Liver (tissue), 3 donors: ENCODE data around the gene PAX4.

ENCODE experiments used
- EGR1 ChIP-seq, 2 donors: IDR thresholded peaks; 2 replicates each; pipeline ENCODE4 v1.6.1; 2016 to 2018; ENCODE audit warnings: antibody characterized with exemption in 2 of 2, low read depth in 2 of 2
- GABPA ChIP-seq, 2 donors: IDR thresholded peaks in 1 of 2; conservative IDR thresholded peaks in 1 of 2; 2 replicates each; pipeline ENCODE4 v1.6.1; 2016; ENCODE audit warnings: antibody characterized with exemption in 2 of 2, mild to moderate bottlenecking in 1 of 2, moderate library complexity in 1 of 2
- HNF4G ChIP-seq: IDR thresholded peaks from 2 replicates; pipeline ENCODE4 v1.6.1; 2016; ENCODE audit warnings: antibody characterized with exemption
- MAX ChIP-seq: IDR thresholded peaks from 2 replicates; pipeline ENCODE4 v1.6.1; 2016; ENCODE audit warnings: antibody characterized with exemption
- NR2F2 ChIP-seq: IDR thresholded peaks from 2 replicates; pipeline ENCODE4 v1.6.1; 2016; ENCODE audit warnings: antibody characterized with exemption
- RAD21 ChIP-seq, 2 donors: IDR thresholded peaks; 2 replicates each; pipeline ENCODE4 v1.6.1; 2016; ENCODE audit warnings: antibody characterized with exemption in 2 of 2, mild to moderate bottlenecking in 2 of 2
- RXRA ChIP-seq, 2 donors: IDR thresholded peaks; 2 replicates each; pipeline ENCODE4 v1.6.1; 2017 to 2018; ENCODE audit warnings: antibody characterized with exemption in 2 of 2, mild to moderate bottlenecking in 1 of 2
- SP1 ChIP-seq: IDR thresholded peaks from 2 replicates; pipeline ENCODE4 v1.6.1; 2018; ENCODE audit warnings: antibody characterized with exemption, mild to moderate bottlenecking
- TAF1 ChIP-seq: conservative IDR thresholded peaks from 2 replicates; pipeline ENCODE4 v1.6.1; 2016; ENCODE audit warnings: antibody characterized with exemption, mild to moderate bottlenecking
- YY1 ChIP-seq: IDR thresholded peaks from 2 replicates; pipeline ENCODE4 v1.6.1; 2016; ENCODE audit warnings: antibody characterized with exemption, mild to moderate bottlenecking
- ZBTB33 ChIP-seq: IDR thresholded peaks from 2 replicates; pipeline ENCODE4 v1.6.1; 2016; ENCODE audit warnings: antibody characterized with exemption
- TF ChIP-seq, protein P1 (sequence below): fragments of 150-350 bp; IDR thresholded peaks from 2 replicates; pipeline ENCODE4 v1.5.1; 2017; ENCODE audit warnings: improper control_type of control experiment, low read depth, low read length; ENCODE audit not compliant: missing input control
- TF ChIP-seq, protein P2 (sequence below): IDR thresholded peaks from 2 replicates; pipeline ENCODE4 v1.6.1; 2016; ENCODE audit warnings: antibody characterized with exemption, mild to moderate bottlenecking
- donor health status: healthy.
- donor health status: healthy.

DNA sequence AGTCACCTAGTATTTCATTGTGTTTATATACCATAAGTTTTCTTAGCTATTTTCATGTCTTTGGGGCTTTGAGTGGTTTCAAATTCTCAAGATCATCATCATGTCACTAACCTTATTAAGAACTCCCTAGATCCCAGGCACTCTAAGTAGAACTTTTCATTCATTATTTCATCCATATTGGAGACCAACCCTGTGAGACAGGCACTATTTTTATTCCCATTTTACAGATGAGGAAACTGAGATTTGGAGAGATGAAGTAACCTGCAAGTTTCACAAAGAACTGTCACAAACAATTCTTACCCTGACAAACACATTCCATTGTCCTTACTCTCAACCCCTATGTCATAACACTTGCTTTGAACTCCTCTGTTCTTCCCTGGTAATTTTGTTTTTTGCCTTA lies 20.3 kb upstream of the PAX4 start:
- TF ChIP-seq, protein P1, sequence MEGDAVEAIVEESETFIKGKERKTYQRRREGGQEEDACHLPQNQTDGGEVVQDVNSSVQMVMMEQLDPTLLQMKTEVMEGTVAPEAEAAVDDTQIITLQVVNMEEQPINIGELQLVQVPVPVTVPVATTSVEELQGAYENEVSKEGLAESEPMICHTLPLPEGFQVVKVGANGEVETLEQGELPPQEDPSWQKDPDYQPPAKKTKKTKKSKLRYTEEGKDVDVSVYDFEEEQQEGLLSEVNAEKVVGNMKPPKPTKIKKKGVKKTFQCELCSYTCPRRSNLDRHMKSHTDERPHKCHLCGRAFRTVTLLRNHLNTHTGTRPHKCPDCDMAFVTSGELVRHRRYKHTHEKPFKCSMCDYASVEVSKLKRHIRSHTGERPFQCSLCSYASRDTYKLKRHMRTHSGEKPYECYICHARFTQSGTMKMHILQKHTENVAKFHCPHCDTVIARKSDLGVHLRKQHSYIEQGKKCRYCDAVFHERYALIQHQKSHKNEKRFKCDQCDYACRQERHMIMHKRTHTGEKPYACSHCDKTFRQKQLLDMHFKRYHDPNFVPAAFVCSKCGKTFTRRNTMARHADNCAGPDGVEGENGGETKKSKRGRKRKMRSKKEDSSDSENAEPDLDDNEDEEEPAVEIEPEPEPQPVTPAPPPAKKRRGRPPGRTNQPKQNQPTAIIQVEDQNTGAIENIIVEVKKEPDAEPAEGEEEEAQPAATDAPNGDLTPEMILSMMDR = no peak
- TF ChIP-seq NR2F2 (no peak), MAX (no peak), RAD21 (IDR thresholded peaks at IDR 0.05) (no peak), YY1 (no peak), TAF1 (no peak), RXRA (IDR thresholded peaks at IDR 0.05) (no peak), ZBTB33 (no peak), GABPA (IDR thresholded peaks at IDR 0.05 in 1 of 2, conservative IDR thresholded peaks at IDR 0.05 in 1 of 2) (no peak), SP1 (no peak), EGR1 (IDR thresholded peaks at IDR 0.05; ENCODE audit: low read depth in 2 of 2) (no peak), HNF4G (no peak)
- TF ChIP-seq, protein P2, sequence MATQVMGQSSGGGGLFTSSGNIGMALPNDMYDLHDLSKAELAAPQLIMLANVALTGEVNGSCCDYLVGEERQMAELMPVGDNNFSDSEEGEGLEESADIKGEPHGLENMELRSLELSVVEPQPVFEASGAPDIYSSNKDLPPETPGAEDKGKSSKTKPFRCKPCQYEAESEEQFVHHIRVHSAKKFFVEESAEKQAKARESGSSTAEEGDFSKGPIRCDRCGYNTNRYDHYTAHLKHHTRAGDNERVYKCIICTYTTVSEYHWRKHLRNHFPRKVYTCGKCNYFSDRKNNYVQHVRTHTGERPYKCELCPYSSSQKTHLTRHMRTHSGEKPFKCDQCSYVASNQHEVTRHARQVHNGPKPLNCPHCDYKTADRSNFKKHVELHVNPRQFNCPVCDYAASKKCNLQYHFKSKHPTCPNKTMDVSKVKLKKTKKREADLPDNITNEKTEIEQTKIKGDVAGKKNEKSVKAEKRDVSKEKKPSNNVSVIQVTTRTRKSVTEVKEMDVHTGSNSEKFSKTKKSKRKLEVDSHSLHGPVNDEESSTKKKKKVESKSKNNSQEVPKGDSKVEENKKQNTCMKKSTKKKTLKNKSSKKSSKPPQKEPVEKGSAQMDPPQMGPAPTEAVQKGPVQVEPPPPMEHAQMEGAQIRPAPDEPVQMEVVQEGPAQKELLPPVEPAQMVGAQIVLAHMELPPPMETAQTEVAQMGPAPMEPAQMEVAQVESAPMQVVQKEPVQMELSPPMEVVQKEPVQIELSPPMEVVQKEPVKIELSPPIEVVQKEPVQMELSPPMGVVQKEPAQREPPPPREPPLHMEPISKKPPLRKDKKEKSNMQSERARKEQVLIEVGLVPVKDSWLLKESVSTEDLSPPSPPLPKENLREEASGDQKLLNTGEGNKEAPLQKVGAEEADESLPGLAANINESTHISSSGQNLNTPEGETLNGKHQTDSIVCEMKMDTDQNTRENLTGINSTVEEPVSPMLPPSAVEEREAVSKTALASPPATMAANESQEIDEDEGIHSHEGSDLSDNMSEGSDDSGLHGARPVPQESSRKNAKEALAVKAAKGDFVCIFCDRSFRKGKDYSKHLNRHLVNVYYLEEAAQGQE = no peak
